NCI-H774 (cell line): ENCODE data around the gene CCDC97.
"Not testable (repeated sequence)": the region's sequence is repeated elsewhere in the genome, so short reads cannot be mapped to it uniquely, and the experiment has no call there.

Source experiments
- DNase-seq: peaks from one replicate; lab custom pipeline; 2025; lab: John Stamatoyannopoulos, UW

CCDC97 gene

GRCh38 chr19:41339936-41340335 lies 30.0 kb downstream of the CCDC97 start:
- no peak for DNase-seq

- DNase-seq: no peak
These were observed 31.9 kb downstream of the CCDC97 start for GRCh38 chr19:41341669-41342490.

- no peak for DNase-seq
These were observed 34.2 kb downstream of the CCDC97 start for GRCh38 chr19:41344162-41344561.

- DNase-seq: not testable (repeated sequence)
These were observed 36.9 kb downstream of the CCDC97 start for GRCh38 chr19:41346916-41347315.

- DNase-seq: no peak
These were observed 40.9 kb downstream of the CCDC97 start for GRCh38 chr19:41350735-41351338.

- no peak for DNase-seq
These were observed 41.6 kb downstream of the CCDC97 start for GRCh38 chr19:41351339-41352245.

GRCh38 chr19:41352279-41352608 lies 42.3 kb downstream of the CCDC97 start:
- DNase-seq: no peak

GRCh38 chr19:41352609-41353465 lies 42.9 kb downstream of the CCDC97 start:
- DNase-seq: no peak

- DNase-seq: peak; percentile 9
These were observed 43.7 kb downstream of the CCDC97 start, which contains the start of gene TGFB1 for GRCh38 chr19:41353466-41354342. TGFB1 (minus strand) TSS chr19:41353922; CDS start chr19:41353044, 878 bp downstream.

- no peak for DNase-seq
These were observed 44.5 kb downstream of the CCDC97 start for GRCh38 chr19:41354343-41354953.

GRCh38 chr19:41355035-41355434 lies 45.1 kb downstream of the CCDC97 start:
- DNase-seq: no peak

- DNase-seq: no peak
These were observed 45.8 kb downstream of the CCDC97 start for GRCh38 chr19:41355802-41356201.

- DNase-seq: no peak
These were observed 47.2 kb downstream of the CCDC97 start for GRCh38 chr19:41356984-41357739.

- DNase-seq: no peak
These were observed 47.8 kb downstream of the CCDC97 start for GRCh38 chr19:41357746-41358145.

- no peak for DNase-seq
These were observed 49.8 kb downstream of the CCDC97 start for GRCh38 chr19:41359741-41360140.

GRCh38 chr19:41362143-41362847 lies 52.3 kb downstream of the CCDC97 start:
- peak; percentile 24 for DNase-seq

- DNase-seq: no peak
These were observed 53.4 kb downstream of the CCDC97 start for GRCh38 chr19:41363371-41363752.

- DNase-seq: peak; percentile 95
These were observed 54.0 kb downstream of the CCDC97 start, which contains the start of gene B9D2 for GRCh38 chr19:41363753-41364523. B9D2 (minus strand) TSS chr19:41364149; CDS start chr19:41363519, 630 bp downstream.
